Osteoblast (primary cell): ENCODE results near the gene ARRDC1. TPM values are rescaled to one million over a fixed set of nuclear protein-coding genes. Genes with fewer than 3 reads are reported as not detected.
"Not testable (repeated sequence)": the region's sequence is repeated elsewhere in the genome, so short reads cannot be mapped to it uniquely, and the experiment has no call there.

ENCODE experiments used
- DNase-seq: peaks from one replicate; pipeline ENCODE4 v3.0.0; 2011; ENCODE audit warnings: low spot score, mixed read lengths; ENCODE audit not compliant: insufficient read length; ENCODE audit errors: missing footprints
- H2AFZ ChIP-seq: 2 replicates; pipeline ENCODE4 v1.6.0; 2011; ENCODE audit warnings: mild to moderate bottlenecking, low read length
- H3K27ac ChIP-seq: 2 replicates; pipeline ENCODE4 v1.5.1; 2011; ENCODE audit warnings: mild to moderate bottlenecking, low read depth, low read length, moderate library complexity
- H3K27me3 ChIP-seq: 2 replicates; pipeline ENCODE4 v1.6.0; 2012; ENCODE audit warnings: mild to moderate bottlenecking, control low read depth, inconsistent platforms, low read length, moderate library complexity; ENCODE audit not compliant: insufficient read depth
- H3K36me3 ChIP-seq: 2 replicates; pipeline ENCODE4 v1.5.1; 2011; ENCODE audit warnings: mild to moderate bottlenecking, low read length, control low read depth, moderate library complexity; ENCODE audit not compliant: insufficient read depth
- H3K4me1 ChIP-seq: 2 replicates; pipeline ENCODE4 v1.5.1; 2011; ENCODE audit warnings: mild to moderate bottlenecking, low read length, control low read depth, moderate library complexity; ENCODE audit not compliant: insufficient read depth
- H3K4me2 ChIP-seq: 2 replicates; pipeline ENCODE4 v1.6.0; 2011; ENCODE audit warnings: mild to moderate bottlenecking, low read length; ENCODE audit not compliant: insufficient read depth
- H3K4me3 ChIP-seq: fragments of 200-600 bp; sonication (generic); 3 replicates; pipeline ENCODE4 v1.5.1; 2012; ENCODE audit warnings: mild to moderate bottlenecking, low read length, inconsistent platforms; ENCODE audit not compliant: insufficient read depth
- H3K79me2 ChIP-seq: 2 replicates; pipeline ENCODE4 v1.6.0; 2012; ENCODE audit warnings: mild to moderate bottlenecking, low read length, control low read depth, inconsistent platforms; ENCODE audit not compliant: insufficient read depth
- H3K9me3 ChIP-seq: 2 replicates; pipeline ENCODE4 v1.5.1; 2011; ENCODE audit warnings: low read depth, low read length, control low read depth
- H4K20me1 ChIP-seq: 2 replicates; pipeline ENCODE4 v1.6.0; 2012; ENCODE audit warnings: mild to moderate bottlenecking, low read length, control low read depth; ENCODE audit not compliant: insufficient read depth
- total RNA-seq: library from RNA; depleted of rRNA; stranded (reverse); fragments of >200 nt; gene quantifications from 2 replicates; pipeline ENCODE4 v1.2.3, GENCODE V29; 2012
- TF ChIP-seq, protein P1 (sequence below): IDR thresholded peaks from 2 replicates; pipeline ENCODE4 v1.5.1; 2011; ENCODE audit warnings: mild to moderate bottlenecking, low read depth, low read length, moderate library complexity; ENCODE audit errors: extremely low read depth

Gene ARRDC1
- total RNA-seq, 1 donor, result 11.9 TPM

DNA sequence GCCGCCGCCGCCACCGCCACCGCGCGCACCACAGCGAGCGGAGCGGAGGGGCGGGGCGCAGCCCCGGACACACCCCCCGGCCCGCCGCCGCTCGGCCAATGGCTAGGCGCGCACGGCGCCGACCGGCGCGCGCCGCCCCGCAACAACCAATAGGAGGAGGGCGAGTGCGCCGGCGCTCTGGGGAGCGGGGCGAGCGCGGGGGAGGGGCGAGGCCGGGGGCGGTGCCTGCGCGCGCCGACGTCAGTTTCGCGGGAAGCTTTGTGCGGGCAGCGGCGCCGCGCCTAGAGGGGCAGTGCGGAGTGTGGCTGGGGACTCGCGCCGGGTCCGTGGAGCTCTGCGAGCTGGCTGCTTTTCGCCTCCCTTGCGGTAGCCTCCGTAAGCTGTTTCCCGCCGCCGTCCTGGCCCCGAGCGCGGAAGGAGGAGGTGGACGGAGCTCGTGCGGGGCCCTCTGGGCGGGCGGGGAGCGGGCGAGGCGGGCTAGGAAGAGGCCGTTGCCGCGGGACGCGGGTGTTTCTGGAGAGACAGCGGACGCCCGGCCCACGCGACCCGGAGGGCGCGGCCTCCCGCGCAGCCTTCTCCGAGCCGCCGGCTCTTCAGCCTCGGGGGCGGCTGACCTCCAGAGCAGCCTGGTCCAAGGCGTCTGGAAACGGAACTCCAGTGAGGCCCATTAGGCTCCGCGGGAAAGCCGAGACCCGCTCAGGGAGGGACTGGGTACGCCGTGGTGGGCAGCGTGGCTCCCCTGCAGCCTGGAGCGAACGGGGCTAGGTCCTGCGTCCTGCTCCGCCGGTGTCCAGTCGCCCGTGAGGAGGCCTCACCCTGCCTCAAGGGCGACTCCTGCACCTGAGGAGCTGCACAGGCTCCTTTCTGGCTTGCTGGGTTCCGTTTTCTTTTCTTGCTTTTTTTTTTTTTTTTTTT lies 14.8 kb upstream of the ARRDC1 start, which contains the start of gene ZMYND19:
ZMYND19 (minus strand) TSS at position 44 of the 915 bp plus-strand sequence. CDS start 249 bp downstream, outside the sequence.
- TF ChIP-seq, protein P1, sequence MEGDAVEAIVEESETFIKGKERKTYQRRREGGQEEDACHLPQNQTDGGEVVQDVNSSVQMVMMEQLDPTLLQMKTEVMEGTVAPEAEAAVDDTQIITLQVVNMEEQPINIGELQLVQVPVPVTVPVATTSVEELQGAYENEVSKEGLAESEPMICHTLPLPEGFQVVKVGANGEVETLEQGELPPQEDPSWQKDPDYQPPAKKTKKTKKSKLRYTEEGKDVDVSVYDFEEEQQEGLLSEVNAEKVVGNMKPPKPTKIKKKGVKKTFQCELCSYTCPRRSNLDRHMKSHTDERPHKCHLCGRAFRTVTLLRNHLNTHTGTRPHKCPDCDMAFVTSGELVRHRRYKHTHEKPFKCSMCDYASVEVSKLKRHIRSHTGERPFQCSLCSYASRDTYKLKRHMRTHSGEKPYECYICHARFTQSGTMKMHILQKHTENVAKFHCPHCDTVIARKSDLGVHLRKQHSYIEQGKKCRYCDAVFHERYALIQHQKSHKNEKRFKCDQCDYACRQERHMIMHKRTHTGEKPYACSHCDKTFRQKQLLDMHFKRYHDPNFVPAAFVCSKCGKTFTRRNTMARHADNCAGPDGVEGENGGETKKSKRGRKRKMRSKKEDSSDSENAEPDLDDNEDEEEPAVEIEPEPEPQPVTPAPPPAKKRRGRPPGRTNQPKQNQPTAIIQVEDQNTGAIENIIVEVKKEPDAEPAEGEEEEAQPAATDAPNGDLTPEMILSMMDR, result no peak
- Histone ChIP-seq H4K20me1 (peaks cover 17% of the 10 kb centered on the region), H3K9me3 (no peaks in the 10 kb centered on the region), H2AFZ (peak within 1 kb of the TSS; percentile 97), H3K4me3 (peak within 1 kb of the TSS; percentile 84), H3K4me1 (peaks cover 9% of the 10 kb centered on the region), H3K4me2 (peak within 1 kb of the TSS; percentile 95), H3K79me2 (peaks cover 33% of the 10 kb centered on the region), H3K36me3 (peaks cover 25% of the 10 kb centered on the region), H3K27me3 (no peaks in the 10 kb centered on the region), H3K27ac (peak within 1 kb of the TSS; percentile 33)
- peak; percentile 100 for DNase-seq

DNA sequence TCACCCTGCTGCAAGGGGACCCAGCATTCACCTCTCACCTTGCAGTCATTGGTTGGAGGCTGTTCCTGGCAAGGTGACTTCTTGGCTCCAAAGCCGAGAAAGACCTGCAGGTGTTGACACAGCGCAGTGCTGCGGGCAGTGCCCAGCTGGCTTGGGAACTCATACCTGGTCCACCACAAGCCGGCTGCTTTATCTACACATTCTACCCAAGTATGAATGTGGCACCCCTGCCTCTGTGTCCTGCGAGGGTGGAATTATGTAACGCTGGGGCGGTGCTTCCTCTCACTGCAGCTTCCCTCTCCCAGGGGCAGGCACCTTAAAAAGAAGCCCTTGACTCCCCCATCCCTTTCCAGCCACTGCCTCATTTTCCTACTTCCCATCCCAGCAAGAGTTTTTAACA lies 12.7 kb upstream of the ARRDC1 start:
- no peak overlapping the region for H3K4me3 ChIP-seq
- TF ChIP-seq, protein P1, result no peak
- H3K79me2 ChIP-seq, result peaks cover 22% of the 10 kb centered on the region
- no peaks in the 10 kb centered on the region for H3K27me3 ChIP-seq
- no peak overlapping the region for H3K4me2 ChIP-seq
- no peak overlapping the region for H3K27ac ChIP-seq
- H3K36me3 ChIP-seq, result peaks cover 8% of the 10 kb centered on the region
- H4K20me1 ChIP-seq, result peaks cover 13% of the 10 kb centered on the region
- peak; percentile 56 for DNase-seq
- H2AFZ ChIP-seq, result no peak overlapping the region
- peaks cover 9% of the 10 kb centered on the region for H3K4me1 ChIP-seq
- no peaks in the 10 kb centered on the region for H3K9me3 ChIP-seq

DNA sequence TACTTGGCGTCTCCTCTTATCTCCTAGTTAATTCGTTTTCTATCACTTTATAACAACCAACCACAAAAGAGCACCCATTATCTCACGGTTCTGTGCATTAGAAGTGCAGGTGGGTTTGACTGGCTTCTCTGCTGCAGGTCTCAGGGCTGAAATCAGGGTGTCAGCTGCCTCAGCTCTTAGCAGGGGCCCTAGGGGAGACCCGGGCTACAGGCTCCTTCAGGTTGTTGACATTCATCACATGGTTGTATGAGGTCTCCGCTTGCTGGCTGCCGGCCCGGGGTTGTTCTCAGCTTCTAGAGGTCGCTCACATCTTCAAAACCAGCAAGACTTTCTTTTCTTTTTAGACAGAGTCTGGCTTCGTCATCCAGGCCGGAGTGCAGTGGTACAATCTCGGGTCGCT lies 12.3 kb upstream of the ARRDC1 start:
- DNase-seq, result peak; percentile 27
- Histone ChIP-seq H3K27ac (no peak overlapping the region), H3K9me3 (no peaks in the 10 kb centered on the region), H4K20me1 (peaks cover 13% of the 10 kb centered on the region), H3K79me2 (peaks cover 18% of the 10 kb centered on the region), H3K27me3 (no peaks in the 10 kb centered on the region), H3K4me2 (no peak overlapping the region), H2AFZ (no peak overlapping the region), H3K4me1 (peaks cover 9% of the 10 kb centered on the region), H3K4me3 (no peak overlapping the region), H3K36me3 (peaks cover 4% of the 10 kb centered on the region)
- TF ChIP-seq, protein P1, result no peak

DNA sequence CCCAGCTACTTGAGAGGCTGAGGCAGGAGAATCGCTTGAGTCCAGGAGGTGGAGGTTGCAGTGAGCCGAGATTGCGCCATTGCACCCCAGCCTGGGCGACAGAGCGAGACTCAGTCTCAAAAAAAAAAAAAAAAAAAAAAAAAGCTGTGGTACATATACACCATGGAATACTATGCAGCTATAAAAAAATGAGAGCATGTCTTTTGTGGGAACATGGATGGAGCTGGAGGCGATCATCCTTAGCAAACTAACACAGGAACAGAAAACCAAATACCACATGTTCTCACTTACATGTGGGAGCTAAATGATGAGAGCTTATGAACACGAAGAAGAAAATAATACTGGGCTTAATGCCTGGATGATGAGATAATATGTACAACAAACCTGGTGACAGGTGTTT lies 8.9 kb upstream of the ARRDC1 start:
- not testable (repeated sequence) for H3K79me2 ChIP-seq, H3K9me3 ChIP-seq, H4K20me1 ChIP-seq, H3K27me3 ChIP-seq, H3K4me1 ChIP-seq, H2AFZ ChIP-seq, DNase-seq, H3K4me3 ChIP-seq, H3K36me3 ChIP-seq, H3K27ac ChIP-seq, H3K4me2 ChIP-seq
